Stimulated activated CD8-positive, alpha-beta memory T cell treated with anti-CD3 and anti-CD28 coated beads, Interleukin-12 subunit alpha, Interleukin-12 subunit beta, amount 100 ng/mL, for 24 hours (primary cell): ENCODE data around the gene MOB3B.

ENCODE experiments used
- DNase-seq: peaks from one replicate; pipeline ENCODE4 v3.0.0-alpha.2; 2020; ENCODE audit errors: extremely low read depth

The MOB3B gene

DNA sequence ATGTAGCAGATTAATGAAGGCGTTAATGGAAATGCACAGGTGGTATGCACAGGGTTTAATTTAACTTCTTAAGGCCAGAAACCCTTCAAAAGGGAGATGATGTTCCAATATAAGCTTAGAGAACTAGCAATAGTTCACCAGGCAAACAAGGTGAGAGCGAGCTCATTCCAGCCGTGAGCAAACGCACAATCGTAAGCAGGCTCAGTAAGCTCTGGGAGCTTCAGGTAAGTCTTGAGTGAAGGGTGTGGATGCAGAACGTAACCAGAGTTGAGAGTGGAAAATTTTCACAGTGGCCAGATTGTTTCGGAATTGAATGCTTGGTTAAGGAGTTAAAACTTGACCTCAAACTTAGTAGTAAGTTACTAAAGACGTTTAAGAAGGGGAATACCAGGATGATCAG is 238.3 kb downstream of the MOB3B start:
- no peak for DNase-seq

DNA sequence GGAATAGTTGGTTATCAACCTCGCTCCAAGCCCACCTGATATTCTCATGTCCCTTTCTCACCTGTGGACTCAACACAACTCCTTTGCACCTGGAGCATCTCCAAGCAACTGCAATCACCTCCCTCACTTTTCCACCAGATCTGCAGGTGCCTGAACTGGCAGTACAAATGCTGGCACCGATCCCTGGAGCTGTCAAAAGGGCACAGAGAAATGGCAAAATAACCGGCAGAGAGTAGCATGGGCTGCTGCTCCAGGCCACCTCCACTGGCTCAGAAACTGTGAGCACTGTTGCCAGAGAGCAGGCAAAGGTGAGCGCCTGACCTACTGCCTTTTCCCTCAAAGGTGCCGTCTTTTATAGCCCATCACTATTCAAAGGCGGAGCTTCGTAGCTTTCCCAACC is 247.3 kb downstream of the MOB3B start:
- DNase-seq, result no peak

DNA sequence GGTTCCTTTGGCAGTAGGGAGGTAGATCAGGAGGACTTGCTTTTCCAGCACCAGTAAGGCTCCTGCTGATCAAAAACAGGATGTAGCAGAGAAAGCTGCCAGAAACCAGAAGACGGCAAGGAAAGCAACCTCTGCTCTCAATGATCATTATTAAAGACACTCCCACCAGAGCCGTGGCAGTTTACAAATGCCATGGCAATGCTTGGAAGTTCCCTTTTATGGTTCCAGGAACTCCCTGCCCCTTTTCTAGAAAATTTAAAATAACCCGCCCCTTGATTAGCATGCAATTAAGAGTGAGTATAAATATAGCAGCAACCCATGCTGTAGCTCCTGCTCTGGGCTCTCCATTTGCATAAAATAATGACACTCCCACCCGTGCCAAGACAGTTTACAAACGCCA is 248.8 kb downstream of the MOB3B start:
- DNase-seq, result no peak

DNA sequence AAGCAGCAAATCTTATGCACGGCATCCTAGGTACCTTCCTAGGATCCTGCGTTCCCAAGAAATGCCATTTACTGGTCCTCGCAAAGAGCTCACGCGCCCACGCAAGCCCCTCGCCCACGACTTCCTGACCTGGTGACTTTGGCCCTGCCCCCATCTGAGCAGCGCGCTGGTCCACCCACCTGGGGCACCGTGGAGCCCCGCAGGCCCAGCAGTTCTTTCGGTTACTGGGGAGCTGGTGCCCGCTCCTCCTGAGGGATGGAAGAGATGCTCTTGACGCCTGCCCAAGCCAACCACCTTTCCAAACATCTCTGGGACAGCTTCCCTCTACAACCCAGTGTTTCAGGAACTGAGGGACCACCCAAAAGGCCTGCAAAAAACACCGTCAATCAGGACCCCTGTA is 249.4 kb downstream of the MOB3B start:
- DNase-seq, result no peak

- DNase-seq, result no peak
These were observed 250.0 kb downstream of the MOB3B start for GRCh38 chr9:27279611-27280010.

DNA sequence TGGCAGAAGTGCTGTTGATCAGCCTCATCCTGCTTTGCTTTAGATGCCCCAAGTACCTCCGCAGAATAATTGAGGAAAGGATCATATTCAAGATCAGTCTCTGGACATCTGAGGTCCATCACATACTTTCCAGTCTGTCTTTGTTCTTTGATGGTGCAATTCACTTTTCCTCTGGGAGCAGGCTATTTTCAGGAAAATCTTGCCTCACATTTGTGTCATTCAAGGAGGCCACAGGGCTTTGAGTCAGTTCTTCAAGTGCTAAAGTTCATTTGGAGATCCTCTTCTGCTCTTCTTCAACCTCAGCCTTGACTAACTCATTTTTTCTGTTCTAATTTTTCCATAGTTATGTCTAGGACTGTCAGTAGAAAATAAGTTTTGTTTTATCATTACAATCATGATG is 251.2 kb downstream of the MOB3B start:
- DNase-seq, result no peak

DNA sequence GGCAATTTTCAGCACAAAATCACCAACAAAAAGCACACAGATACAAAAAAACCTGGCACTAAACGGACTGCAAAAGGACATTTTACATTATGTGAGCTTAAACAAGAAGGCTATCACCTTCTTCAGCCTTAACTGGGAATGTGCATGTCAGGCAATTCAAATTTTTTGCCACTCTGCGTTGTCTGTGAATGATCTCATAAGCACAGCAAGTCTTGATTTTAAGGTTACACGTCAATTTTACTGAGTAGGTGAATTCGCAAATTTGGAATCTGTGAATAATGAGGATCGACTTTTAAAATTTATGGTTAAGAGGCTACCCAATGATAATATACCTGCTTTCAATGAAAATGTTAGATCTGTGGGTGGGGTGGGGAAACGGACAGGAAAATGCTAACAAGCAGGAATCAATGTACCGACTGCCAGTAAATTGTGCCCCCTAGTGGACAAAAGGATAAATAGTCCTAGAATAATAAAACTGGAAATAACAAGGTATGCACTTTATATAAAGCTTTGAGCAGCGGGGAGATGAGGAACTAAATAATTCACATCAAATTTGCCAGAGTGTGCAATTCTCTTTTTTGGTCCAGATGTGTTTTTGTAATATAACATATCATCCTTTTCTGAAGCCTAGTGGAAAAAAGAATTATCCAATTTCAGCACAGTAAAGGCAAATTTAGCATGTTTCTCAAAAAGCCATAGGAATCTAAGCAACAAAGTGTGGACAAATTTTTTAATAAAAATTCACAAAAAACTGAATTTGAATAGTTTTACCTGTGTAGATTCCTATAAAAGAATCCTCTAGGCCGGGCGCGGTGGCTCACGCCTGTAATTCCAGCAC is 253.2 kb downstream of the MOB3B start:
- DNase-seq, result no peak
